Nephron progenitor cell (in vitro differentiated cells): Measurements from ENCODE around the gene RNF6.

Experiments
- DNase-seq: peaks from one replicate; pipeline ENCODE4 v3.0.0; 2021
- H3K27ac Mint-ChIP-seq: 2 replicates; pipeline ENCODE4 v1.8.0; 2021; ENCODE audit warnings: mild to moderate bottlenecking, moderate library complexity, mixed read lengths
- H3K27me3 Mint-ChIP-seq: 2 replicates; pipeline ENCODE4 v1.8.0; 2021; ENCODE audit warnings: mild to moderate bottlenecking, low read depth, mixed read lengths; ENCODE audit not compliant: poor library complexity
- H3K36me3 Mint-ChIP-seq: 2 replicates; pipeline ENCODE4 v1.8.0; 2021; ENCODE audit warnings: low read depth, mixed read lengths
- H3K4me1 Mint-ChIP-seq: 2 replicates; pipeline ENCODE4 v1.8.0; 2021; ENCODE audit warnings: mixed read lengths
- H3K4me3 Mint-ChIP-seq: 2 replicates; pipeline ENCODE4 v1.8.0; 2021; ENCODE audit warnings: mild to moderate bottlenecking, moderate library complexity, mixed read lengths
- H3K9me3 Mint-ChIP-seq: 2 replicates; pipeline ENCODE4 v1.8.0; 2021; ENCODE audit warnings: mild to moderate bottlenecking, moderate library complexity, mixed read lengths
- CTCF ChIP-seq: fragments of 200-600 bp; sonication (generic); IDR thresholded peaks from 2 replicates; pipeline ENCODE4 v1.5.0; 2021; ENCODE audit warnings: antibody characterized with exemption

Gene RNF6

GRCh38 chr13:26208287-26208686 is 13.8 kb downstream of the RNF6 start:
- Mint-ChIP-seq H3K36me3 (peaks cover 13% of the 10 kb centered on the region), H3K27me3 (no peaks in the 10 kb centered on the region), H3K4me3 (no peak overlapping the region), H3K27ac (no peak overlapping the region), H3K4me1 (peaks cover under 1% of the 10 kb centered on the region), H3K9me3 (no peaks in the 10 kb centered on the region)
- TF ChIP-seq CTCF, result no peak
- no peak for DNase-seq

GRCh38 chr13:26202365-26202972 is 19.6 kb downstream of the RNF6 start:
- Mint-ChIP-seq H3K36me3 (no peaks in the 10 kb centered on the region), H3K4me3 (no peak overlapping the region), H3K4me1 (peaks cover 5% of the 10 kb centered on the region), H3K9me3 (no peaks in the 10 kb centered on the region), H3K27ac (no peak overlapping the region), H3K27me3 (no peaks in the 10 kb centered on the region)
- no peak for DNase-seq
- TF ChIP-seq CTCF, result no peak

- Mint-ChIP-seq H3K9me3 (peaks cover 4% of the 10 kb centered on the region), H3K27ac (no peak overlapping the region), H3K36me3 (peaks cover 3% of the 10 kb centered on the region), H3K4me1 (peaks cover 5% of the 10 kb centered on the region), H3K4me3 (no peak overlapping the region), H3K27me3 (no peaks in the 10 kb centered on the region)
- no peak for TF ChIP-seq CTCF
- DNase-seq, result no peak
These were observed 21.3 kb downstream of the RNF6 start for GRCh38 chr13:26200811-26201210.

GRCh38 chr13:26198116-26198515 is 24.0 kb downstream of the RNF6 start:
- TF ChIP-seq CTCF, result no peak
- Mint-ChIP-seq H3K9me3 (peaks cover 21% of the 10 kb centered on the region), H3K36me3 (peaks cover 14% of the 10 kb centered on the region), H3K4me3 (no peak overlapping the region), H3K4me1 (peaks cover 3% of the 10 kb centered on the region), H3K27me3 (no peaks in the 10 kb centered on the region), H3K27ac (no peak overlapping the region)
- no peak for DNase-seq

- no peak overlapping the region for H3K27ac Mint-ChIP-seq
- H3K36me3 Mint-ChIP-seq, result peaks cover 14% of the 10 kb centered on the region
- no peaks in the 10 kb centered on the region for H3K27me3 Mint-ChIP-seq
- H3K4me3 Mint-ChIP-seq, result no peak overlapping the region
- H3K9me3 Mint-ChIP-seq, result peaks cover 21% of the 10 kb centered on the region
- DNase-seq, result no peak
- TF ChIP-seq CTCF, result no peak
- no peaks in the 10 kb centered on the region for H3K4me1 Mint-ChIP-seq
These were observed 24.8 kb downstream of the RNF6 start for GRCh38 chr13:26197298-26197697.

GRCh38 chr13:26186995-26187394 is 35.1 kb downstream of the RNF6 start:
- DNase-seq, result no peak
- Mint-ChIP-seq H3K4me3 (peak overlapping the region; percentile 85), H3K36me3 (no peaks in the 10 kb centered on the region), H3K27ac (no peak overlapping the region), H3K27me3 (peaks cover 12% of the 10 kb centered on the region), H3K4me1 (peaks cover 6% of the 10 kb centered on the region), H3K9me3 (no peaks in the 10 kb centered on the region)
- no peak for TF ChIP-seq CTCF
